DND-41 (cell line): ENCODE results near the gene TPP2.

Experiments used
- ATAC-seq: fragments of 200-7000 bp; cut with Tn5 transposase; 3 replicates; pipeline ENCODE4 v1.9.1; 2021; ENCODE audit warnings: low read depth; ENCODE audit not compliant: insufficient read depth
- DNase-seq: peaks from one replicate; pipeline ENCODE4 v3.0.0-alpha.2; 2020
- H2AFZ ChIP-seq: 2 replicates; pipeline ENCODE4 v1.6.0; 2012; ENCODE audit warnings: low read depth, low read length
- H3K27ac ChIP-seq: 2 replicates; pipeline ENCODE4 v1.5.1; 2012; ENCODE audit warnings: low read length, inconsistent platforms
- H3K27me3 ChIP-seq: fragments of 200-600 bp; sonication (generic); 2 replicates; pipeline ENCODE4 v1.6.0; 2012; ENCODE audit warnings: low read length, mild to moderate bottlenecking, inconsistent platforms; ENCODE audit not compliant: insufficient read depth, poor library complexity
- H3K36me3 ChIP-seq: 2 replicates; pipeline ENCODE4 v1.5.1; 2012; ENCODE audit warnings: low read length, inconsistent platforms; ENCODE audit not compliant: insufficient read depth
- H3K4me1 ChIP-seq: 2 replicates; pipeline ENCODE4 v1.5.1; 2012; ENCODE audit warnings: mild to moderate bottlenecking, low read length; ENCODE audit not compliant: insufficient read depth
- H3K4me2 ChIP-seq: 2 replicates; pipeline ENCODE4 v1.6.0; 2012; ENCODE audit warnings: mild to moderate bottlenecking, moderate library complexity, low read length, inconsistent platforms; ENCODE audit not compliant: insufficient read depth
- H3K4me3 ChIP-seq, 2 experiments: fragments of 200-600 bp in 1 of 2; shearing (Covaris generic) in 1 of 2; 2 replicates each; pipeline ENCODE4 v1.5.1; 2012 to 2016; ENCODE audit warnings: inconsistent platforms in 2 of 2, low read length in 2 of 2, mild to moderate bottlenecking in 2 of 2, low read depth in 1 of 2, moderate library complexity in 1 of 2
- H3K79me2 ChIP-seq: 2 replicates; pipeline ENCODE4 v1.6.0; 2012; ENCODE audit warnings: low read length, inconsistent platforms; ENCODE audit not compliant: insufficient read depth
- H3K9ac ChIP-seq: 2 replicates; pipeline ENCODE4 v1.6.0; 2012; ENCODE audit warnings: low read depth, mild to moderate bottlenecking, inconsistent platforms, low read length, moderate library complexity
- H3K9me3 ChIP-seq: 2 replicates; pipeline ENCODE4 v1.5.1; 2012; ENCODE audit warnings: low read length, moderate library complexity, mild to moderate bottlenecking, inconsistent platforms; ENCODE audit not compliant: insufficient read depth, severe bottlenecking
- H4K20me1 ChIP-seq: 2 replicates; pipeline ENCODE4 v1.6.0; 2012; ENCODE audit warnings: low read length; ENCODE audit not compliant: insufficient read depth
- CTCF ChIP-seq: IDR thresholded peaks from 2 replicates; pipeline ENCODE4 v1.5.1; 2012; ENCODE audit warnings: borderline replicate concordance, low read length, moderate library complexity, mild to moderate bottlenecking; ENCODE audit not compliant: poor library complexity, severe bottlenecking; ENCODE audit errors: extremely low read depth
- EZH2 ChIP-seq: IDR thresholded peaks from 3 replicates; pipeline ENCODE4 v1.6.1; 2012; ENCODE audit warnings: borderline replicate concordance, low read depth, mild to moderate bottlenecking, moderate library complexity, low read length, inconsistent platforms; ENCODE audit not compliant: severe bottlenecking

The TPP2 gene

GRCh38 chr13:102678339-102679107 lies 81.7 kb downstream of the TPP2 start:
- no peak for DNase-seq
- Histone ChIP-seq H3K9ac (no peak overlapping the region), H3K27me3 (no peaks in the 10 kb centered on the region), H3K27ac (no peak overlapping the region), H3K79me2 (no peaks in the 10 kb centered on the region), H4K20me1 (no peaks in the 10 kb centered on the region), H3K36me3 (peaks cover 57% of the 10 kb centered on the region), H3K4me2 (no peak overlapping the region), H3K4me1 (no peaks in the 10 kb centered on the region), H3K4me3 (no peak overlapping the region), H2AFZ (no peak overlapping the region), H3K9me3 (no peaks in the 10 kb centered on the region)
- TF ChIP-seq CTCF, result no peak
- TF ChIP-seq EZH2, result no peak
- no peak for ATAC-seq

- Histone ChIP-seq H3K27ac (no peak overlapping the region), H3K27me3 (no peaks in the 10 kb centered on the region), H3K4me2 (no peak overlapping the region), H3K4me1 (no peaks in the 10 kb centered on the region), H3K4me3 (no peak overlapping the region), H3K36me3 (peaks cover 48% of the 10 kb centered on the region), H3K9ac (no peak overlapping the region), H3K79me2 (no peaks in the 10 kb centered on the region), H3K9me3 (no peaks in the 10 kb centered on the region), H2AFZ (no peak overlapping the region), H4K20me1 (no peaks in the 10 kb centered on the region)
- DNase-seq (no peak), ATAC-seq (no peak)
- TF ChIP-seq CTCF (no peak), EZH2 (no peak)
Measured at GRCh38 chr13:102679449-102680132, 82.8 kb downstream of the TPP2 start.

GRCh38 chr13:102680133-102680717 lies 83.4 kb downstream of the TPP2 start:
- Histone ChIP-seq H2AFZ (no peak overlapping the region), H3K4me3 (no peak overlapping the region), H3K36me3 (peaks cover 42% of the 10 kb centered on the region), H3K9me3 (no peaks in the 10 kb centered on the region), H3K4me1 (no peaks in the 10 kb centered on the region), H3K27me3 (no peaks in the 10 kb centered on the region), H3K9ac (no peak overlapping the region), H3K4me2 (no peak overlapping the region), H3K79me2 (no peaks in the 10 kb centered on the region), H4K20me1 (no peaks in the 10 kb centered on the region), H3K27ac (no peak overlapping the region)
- no peak for TF ChIP-seq EZH2
- no peak for TF ChIP-seq CTCF
- DNase-seq (no peak), ATAC-seq (no peak)
